ENCODE measurements around the gene SFT2D2.
A peak's percentile ranks its signal among the peaks of the same experiment; 100 is the strongest.
"Not testable (repeated sequence)": the region's sequence is repeated elsewhere in the genome, so short reads cannot be mapped to it uniquely, and the experiment has no call there.

Gene SFT2D2

GRCh38 chr1:168225476-168226190, at the start of gene SFT2D2:
Gene SFT2D2, plus strand, starts transcription at chr1:168226004. Its CDS starts 76 bp downstream, at chr1:168226080.
- peak; percentile 80 for DNase-seq (ENCODE audit: low read depth)

GRCh38 chr1:168178227-168178637, 47.6 kb upstream of the SFT2D2 start:
- no peak for DNase-seq (ENCODE audit: low read depth)

DNA sequence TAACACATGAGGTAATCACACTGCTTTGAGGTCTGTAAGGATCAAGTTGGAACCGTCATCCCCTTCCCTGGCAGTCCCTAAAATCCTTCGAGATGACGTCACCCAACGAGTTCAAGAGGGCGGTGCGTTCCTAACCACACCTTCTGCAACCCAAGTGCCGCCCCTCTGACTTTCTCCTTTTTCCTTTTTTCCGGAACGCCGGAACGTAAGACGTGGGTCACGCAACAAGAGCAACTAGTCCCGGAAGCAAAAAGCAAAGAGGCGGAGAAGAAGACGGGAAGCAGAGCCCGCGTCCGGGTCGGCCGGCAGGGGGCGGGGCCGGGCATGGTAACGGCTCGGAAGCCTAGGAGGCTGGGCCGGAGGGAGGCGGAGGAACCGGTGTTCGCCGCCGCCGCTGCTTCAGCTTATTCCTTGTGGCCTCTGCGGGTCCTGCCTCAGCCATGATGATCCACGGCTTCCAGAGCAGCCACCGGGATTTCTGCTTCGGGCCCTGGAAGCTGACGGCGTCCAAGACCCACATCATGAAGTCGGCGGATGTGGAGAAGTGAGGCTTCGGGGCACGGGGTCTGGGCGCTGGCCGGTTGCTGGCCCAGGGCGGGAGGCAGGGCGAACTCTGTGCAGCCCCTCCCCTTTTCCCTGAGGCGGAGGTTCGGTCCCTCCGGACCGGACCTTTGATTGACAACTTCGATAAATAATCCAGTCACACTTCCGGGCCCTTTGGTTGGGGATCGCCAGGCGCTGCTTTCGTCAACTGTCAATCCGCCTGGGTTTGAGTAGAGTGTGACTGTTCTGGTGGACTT, 47.0 kb upstream of the SFT2D2 start, which contains the start of gene TIPRL:
Gene TIPRL (plus strand): TSS at position 325 of the 800 bp plus-strand sequence. CDS start 116 bp downstream, at position 441.
- DNase-seq (ENCODE audit: low read depth): peak; percentile 100

GRCh38 chr1:168179438-168180147, 46.2 kb upstream of the SFT2D2 start:
- no peak for DNase-seq (ENCODE audit: low read depth)

DNA sequence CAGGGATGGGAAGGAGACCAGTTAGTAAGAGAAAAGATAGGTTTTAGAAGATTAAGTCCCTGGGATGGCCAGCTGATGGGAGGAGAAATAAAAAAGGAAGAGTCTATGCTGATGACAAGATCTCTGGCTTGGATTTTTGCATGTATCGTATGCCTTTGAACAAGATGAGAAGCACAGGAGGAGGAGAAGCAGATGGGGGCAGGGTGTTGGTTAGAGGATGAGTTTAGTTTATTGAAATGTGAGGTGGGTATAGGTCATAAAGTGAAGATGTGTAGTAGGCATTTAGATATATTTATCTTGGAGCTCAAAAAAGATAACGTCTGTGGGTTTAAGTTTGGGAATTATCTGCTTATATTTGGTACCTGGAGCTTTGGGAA, 45.7 kb upstream of the SFT2D2 start:
- no peak for DNase-seq (ENCODE audit: low read depth)

GRCh38 chr1:168181063-168181720, 44.6 kb upstream of the SFT2D2 start:
- not testable (repeated sequence) for DNase-seq (ENCODE audit: low read depth)

DNA sequence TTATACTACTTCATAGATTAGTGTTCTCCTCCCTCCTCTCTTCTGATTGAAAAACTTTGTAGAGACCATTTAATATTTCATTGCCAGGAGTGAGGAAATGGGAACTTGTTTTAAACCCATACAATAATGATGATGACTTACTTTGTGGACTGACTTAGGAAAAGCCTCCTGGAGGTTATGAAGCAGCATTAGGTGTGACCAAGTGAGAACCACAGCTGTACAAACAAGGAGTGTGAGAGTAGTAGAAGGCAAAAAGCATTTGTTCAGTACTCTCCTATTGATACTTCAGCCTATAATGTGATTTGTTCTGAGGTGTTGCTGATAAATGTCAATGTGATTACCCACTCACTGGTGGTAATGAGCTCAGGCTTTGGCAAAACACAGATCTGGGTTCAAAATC, 38.6 kb upstream of the SFT2D2 start:
- no peak for DNase-seq (ENCODE audit: low read depth)

- DNase-seq (ENCODE audit: low read depth): no peak
Observed at GRCh38 chr1:168190403-168190802, 35.4 kb upstream of the SFT2D2 start.

DNA sequence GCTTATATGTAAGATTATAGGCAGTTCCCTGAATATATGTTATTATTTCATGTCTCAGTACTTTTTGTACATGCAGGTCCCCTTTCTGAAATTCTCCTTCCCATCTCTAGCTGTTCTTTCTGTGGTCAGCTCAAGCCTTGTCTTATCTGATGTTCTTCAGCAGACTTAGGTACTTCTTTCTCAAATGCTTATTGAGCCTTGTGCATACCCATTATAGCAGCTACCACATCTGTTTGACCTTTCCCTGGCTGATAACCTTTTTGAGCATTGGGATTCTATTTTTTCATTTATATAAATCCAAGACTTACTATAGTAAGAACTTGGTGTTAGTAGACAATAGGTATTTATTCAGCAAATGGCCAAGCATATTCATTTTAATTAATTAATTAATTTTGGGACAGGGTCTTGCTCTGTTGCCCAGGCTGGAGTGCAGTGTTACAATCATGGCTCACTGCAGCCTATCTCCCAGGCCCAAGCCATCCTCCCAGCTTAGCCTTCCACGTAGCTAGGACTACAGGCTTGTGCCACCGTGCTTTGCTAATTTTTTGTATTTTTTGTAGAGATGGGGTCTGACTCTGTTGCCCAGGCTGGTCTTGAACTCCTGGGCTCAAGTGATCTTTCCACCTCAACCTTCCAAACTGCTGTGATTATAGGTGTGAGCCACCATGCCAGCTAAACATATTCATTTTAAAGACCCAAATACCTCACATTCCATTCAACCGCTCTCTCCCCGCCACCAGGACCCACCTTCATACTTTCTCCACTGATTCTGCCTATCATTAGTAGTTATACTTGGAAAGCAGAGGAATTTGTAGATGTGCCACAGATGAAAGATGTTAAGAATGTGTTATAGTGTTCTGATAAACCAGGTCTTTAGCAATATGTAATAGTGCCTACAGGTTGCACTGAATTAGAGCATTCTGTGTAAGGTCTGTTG, 30.3 kb upstream of the SFT2D2 start:
- DNase-seq (ENCODE audit: low read depth): no peak

DNA sequence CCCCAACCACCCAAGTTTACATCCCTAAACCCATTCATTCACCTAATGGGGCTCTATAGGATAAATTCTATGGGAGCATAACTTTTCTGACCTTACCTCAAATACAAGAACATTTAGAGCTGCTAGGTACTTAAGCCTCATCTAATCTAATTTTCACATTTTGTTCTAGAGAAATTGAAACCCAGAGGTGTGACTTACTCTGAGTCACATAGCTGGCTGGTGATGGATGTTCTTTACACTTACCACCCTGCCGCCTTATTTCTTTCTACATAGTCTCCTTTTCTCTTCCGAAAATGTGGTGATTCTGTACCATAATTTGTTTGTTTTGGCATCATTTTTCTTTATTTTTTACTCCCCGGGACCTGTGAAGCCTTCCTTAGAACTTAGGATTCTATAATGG, 26.7 kb upstream of the SFT2D2 start:
- no peak for DNase-seq (ENCODE audit: low read depth)

DNA sequence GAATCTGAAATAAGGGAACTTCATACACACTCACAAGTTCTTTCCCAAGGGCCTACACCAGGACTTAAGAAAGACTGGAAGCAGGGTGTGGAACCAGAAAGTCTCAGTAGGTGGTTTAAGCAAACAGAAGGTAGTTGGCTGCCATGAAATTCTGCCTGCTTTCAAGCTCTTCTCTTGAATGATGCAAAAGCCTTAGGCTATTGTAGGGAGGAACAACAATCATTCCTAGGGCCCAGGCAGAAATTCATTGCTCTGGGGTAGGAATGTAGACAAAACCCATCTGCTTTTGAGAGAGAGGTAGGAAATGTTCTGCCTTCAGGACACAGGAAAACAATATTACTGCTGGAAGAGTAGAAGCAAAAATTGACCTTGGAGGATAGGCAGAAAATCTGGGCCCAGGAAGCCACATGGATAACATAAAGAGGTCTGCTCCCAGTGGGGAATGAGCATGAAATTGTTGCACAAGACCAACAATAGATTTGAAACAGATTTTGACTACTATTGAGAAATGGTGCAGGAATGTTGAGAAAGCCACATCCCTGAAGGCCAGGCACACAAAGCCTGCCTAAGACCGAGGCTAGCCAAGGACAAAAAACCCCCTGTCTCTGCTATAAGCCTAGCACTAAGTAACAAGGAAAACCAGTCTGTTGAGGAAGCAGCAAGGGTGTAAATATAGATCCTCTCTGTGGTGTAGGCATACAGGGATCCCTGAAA, 22.7 kb upstream of the SFT2D2 start:
- DNase-seq (ENCODE audit: low read depth): no peak

DNA sequence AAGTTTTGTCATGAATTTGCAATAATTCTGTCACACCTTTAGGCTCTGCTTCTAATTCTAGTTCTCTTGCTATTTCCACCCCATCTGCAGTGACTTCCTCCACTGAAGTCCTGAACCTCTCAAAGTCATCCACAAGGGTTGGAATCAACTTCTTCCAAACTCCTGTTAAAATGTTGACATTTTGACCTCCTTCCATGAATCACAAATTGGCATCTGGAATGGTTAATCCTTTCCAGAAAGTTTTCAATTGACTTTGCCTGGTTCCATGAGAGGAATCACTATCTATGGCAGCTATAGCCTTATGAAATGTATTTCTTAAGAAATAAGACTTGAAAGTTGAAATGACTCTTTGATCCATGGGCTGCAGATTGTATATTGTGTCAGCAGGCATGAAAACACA, 19.7 kb upstream of the SFT2D2 start:
- DNase-seq (ENCODE audit: low read depth): no peak

DNA sequence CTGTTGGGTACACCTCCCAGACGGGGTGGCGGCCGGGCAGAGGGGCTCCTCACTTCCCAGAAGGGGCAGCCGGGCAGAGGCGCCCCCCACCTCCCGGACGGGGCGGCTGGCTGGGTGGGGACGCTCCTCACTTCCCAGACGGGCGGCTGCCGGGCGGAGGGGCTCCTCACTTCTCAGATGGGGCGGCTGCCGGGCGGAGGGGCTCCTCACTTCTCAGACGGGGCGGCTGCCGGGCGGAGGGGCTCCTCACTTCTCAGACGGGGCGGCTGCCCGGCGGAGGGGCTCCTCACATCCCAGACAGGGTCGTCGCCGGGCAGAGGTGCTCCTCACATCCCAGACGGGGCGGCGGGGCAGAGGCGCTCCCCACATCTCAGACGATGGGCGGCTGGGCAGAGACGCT, 18.1 kb upstream of the SFT2D2 start:
- not testable (repeated sequence) for DNase-seq (ENCODE audit: low read depth)

DNA sequence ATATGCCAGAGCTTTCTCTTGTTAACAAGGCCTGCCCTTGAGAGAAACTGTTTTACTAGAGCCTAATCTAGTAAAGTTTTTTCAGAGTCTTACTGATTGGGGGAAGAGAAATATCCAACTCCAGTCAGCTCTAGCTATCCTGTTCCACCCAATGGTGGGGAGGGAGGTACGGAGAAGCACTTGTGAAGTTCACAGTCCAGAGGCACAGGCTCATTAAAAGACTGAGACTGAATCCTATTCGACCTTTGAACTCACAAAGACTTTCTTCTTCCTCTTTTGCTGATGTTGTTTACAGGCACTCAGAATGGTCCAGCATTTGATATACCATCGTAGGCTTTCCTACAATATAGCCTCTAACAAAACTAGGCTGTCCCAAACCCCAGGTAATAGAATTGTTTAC, 15.5 kb upstream of the SFT2D2 start:
- DNase-seq (ENCODE audit: low read depth): no peak

- DNase-seq (ENCODE audit: low read depth): no peak
Observed at GRCh38 chr1:168213349-168213748, 12.5 kb upstream of the SFT2D2 start.

- no peak for DNase-seq (ENCODE audit: low read depth)
Observed at GRCh38 chr1:168216171-168216570, 9.6 kb upstream of the SFT2D2 start.

GRCh38 chr1:168217664-168218063, 8.1 kb upstream of the SFT2D2 start:
- DNase-seq (ENCODE audit: low read depth): no peak

GRCh38 chr1:168218658-168219057, 7.1 kb upstream of the SFT2D2 start:
- DNase-seq (ENCODE audit: low read depth): no peak

GRCh38 chr1:168220470-168220871, 5.3 kb upstream of the SFT2D2 start:
- no peak for DNase-seq (ENCODE audit: low read depth)

GRCh38 chr1:168221275-168221674, 4.5 kb upstream of the SFT2D2 start:
- DNase-seq (ENCODE audit: low read depth): no peak
